GM21825 (cell line): ENCODE measurements around the gene SAMHD1.
A peak's percentile ranks its signal among the peaks of the same experiment; 100 is the strongest.
"Not testable (repeated sequence)": the region's sequence is repeated elsewhere in the genome, so short reads cannot be mapped to it uniquely, and the experiment has no call there.

Experiments
- ATAC-seq: cut with Tn5 transposase; IDR thresholded peaks from one replicate; pipeline ENCODE4 v1.9.1; 2021; ENCODE audit warnings: mild to moderate bottlenecking, moderate library complexity; ENCODE audit not compliant: unreplicated experiment

SAMHD1 gene

GRCh38 chr20:36917943-36918342 lies 33.6 kb downstream of the SAMHD1 start:
- ATAC-seq, result no peak

- ATAC-seq, result no peak
Measured at GRCh38 chr20:36917240-36917639, 34.3 kb downstream of the SAMHD1 start.

GRCh38 chr20:36916199-36916598 lies 35.3 kb downstream of the SAMHD1 start:
- ATAC-seq, result no peak

- ATAC-seq, result no peak
Measured at GRCh38 chr20:36908603-36909002, 42.9 kb downstream of the SAMHD1 start.

GRCh38 chr20:36906086-36906485 lies 45.4 kb downstream of the SAMHD1 start:
- ATAC-seq, result not testable (repeated sequence)

- ATAC-seq, result not testable (repeated sequence)
Measured at GRCh38 chr20:36905566-36905965, 45.9 kb downstream of the SAMHD1 start.

GRCh38 chr20:36904690-36905089 lies 46.8 kb downstream of the SAMHD1 start:
- ATAC-seq, result no peak

- no peak for ATAC-seq
Measured at GRCh38 chr20:36895036-36895435, 56.5 kb downstream of the SAMHD1 start.

- ATAC-seq, result no peak
Measured at GRCh38 chr20:36893801-36894200, 57.7 kb downstream of the SAMHD1 start.

GRCh38 chr20:36891211-36891610 lies 60.3 kb downstream of the SAMHD1 start:
- ATAC-seq, result no peak

- ATAC-seq, result no peak
Measured at GRCh38 chr20:36890586-36890985, 60.9 kb downstream of the SAMHD1 start.

- ATAC-seq, result no peak
Measured at GRCh38 chr20:36888880-36889516, 62.5 kb downstream of the SAMHD1 start.

- no peak for ATAC-seq
Measured at GRCh38 chr20:36887752-36888090, 63.8 kb downstream of the SAMHD1 start.

GRCh38 chr20:36886859-36887751 lies 64.4 kb downstream of the SAMHD1 start:
- ATAC-seq, result peak; percentile 66

GRCh38 chr20:36885356-36885755 lies 66.2 kb downstream of the SAMHD1 start:
- ATAC-seq, result no peak

GRCh38 chr20:36883977-36884535 lies 67.5 kb downstream of the SAMHD1 start:
- ATAC-seq, result no peak

GRCh38 chr20:36881888-36882287 lies 69.6 kb downstream of the SAMHD1 start:
- ATAC-seq, result no peak

GRCh38 chr20:36881331-36881730 lies 70.2 kb downstream of the SAMHD1 start:
- ATAC-seq, result no peak

- ATAC-seq, result no peak
Measured at GRCh38 chr20:36880741-36881250, 70.7 kb downstream of the SAMHD1 start.

- ATAC-seq, result no peak
Measured at GRCh38 chr20:36878941-36879340, 72.6 kb downstream of the SAMHD1 start.

GRCh38 chr20:36876473-36876833 lies 75.1 kb downstream of the SAMHD1 start:
- no peak for ATAC-seq
